D721Med (cell line): ENCODE measurements around the gene PAPSS2.
"Not testable (repeated sequence)": the region's sequence is repeated elsewhere in the genome, so short reads cannot be mapped to it uniquely, and the experiment has no call there.

Experiments
- DNase-seq: peaks from one replicate; pipeline ENCODE4 v3.0.0; 2011; ENCODE audit warnings: low spot score; ENCODE audit not compliant: insufficient read length
- FAIRE-seq: peaks from 2 replicates; lab custom pipeline; 2011; peaks lifted over from hg19 to GRCh38; lab: Jason Lieb, UNC
- TF ChIP-seq, protein P1 (sequence below): IDR thresholded peaks from 2 replicates; pipeline ENCODE4 v1.5.1; 2012; ENCODE audit warnings: mild to moderate bottlenecking, control low read depth; ENCODE audit not compliant: insufficient read depth; ENCODE audit errors: missing control alignments

PAPSS2 gene

DNA sequence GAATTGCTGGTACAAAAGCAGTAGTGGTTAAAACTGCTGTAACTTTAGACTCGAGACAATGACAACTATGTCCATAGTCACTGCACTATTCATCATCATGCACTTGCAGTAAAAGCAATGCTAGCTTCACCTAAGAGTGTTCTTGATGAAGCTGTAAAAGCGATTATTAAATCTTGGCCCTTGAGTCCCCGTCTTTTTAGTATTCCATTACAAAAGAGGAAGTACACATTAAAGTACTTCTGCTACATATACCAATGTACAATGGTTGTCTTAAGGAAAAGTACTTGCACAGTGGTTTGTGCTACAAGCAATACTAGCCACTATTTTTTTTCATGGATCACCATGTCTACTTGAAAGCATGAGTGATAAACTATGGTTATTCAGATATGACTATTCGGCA is 80.0 kb downstream of the PAPSS2 start:
- no peak for FAIRE-seq

DNA sequence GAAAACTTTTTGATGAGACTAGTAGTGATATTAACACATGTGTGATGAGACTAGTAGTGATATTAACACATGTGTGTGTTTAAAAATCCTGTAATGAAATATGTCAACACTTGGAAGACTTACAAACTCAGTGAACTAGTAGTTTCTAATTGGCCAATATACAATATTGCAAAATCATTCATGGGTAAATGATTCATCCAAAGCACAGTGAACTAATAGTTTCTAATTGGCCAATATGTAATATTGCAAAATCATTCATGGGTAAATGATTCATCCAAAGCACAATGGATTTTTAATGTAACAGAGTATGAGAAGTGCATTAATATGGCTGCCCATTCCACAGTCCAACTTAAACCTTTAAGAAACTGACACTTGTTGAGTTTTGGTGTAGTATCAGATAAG is 80.6 kb downstream of the PAPSS2 start:
- TF ChIP-seq, protein P1, sequence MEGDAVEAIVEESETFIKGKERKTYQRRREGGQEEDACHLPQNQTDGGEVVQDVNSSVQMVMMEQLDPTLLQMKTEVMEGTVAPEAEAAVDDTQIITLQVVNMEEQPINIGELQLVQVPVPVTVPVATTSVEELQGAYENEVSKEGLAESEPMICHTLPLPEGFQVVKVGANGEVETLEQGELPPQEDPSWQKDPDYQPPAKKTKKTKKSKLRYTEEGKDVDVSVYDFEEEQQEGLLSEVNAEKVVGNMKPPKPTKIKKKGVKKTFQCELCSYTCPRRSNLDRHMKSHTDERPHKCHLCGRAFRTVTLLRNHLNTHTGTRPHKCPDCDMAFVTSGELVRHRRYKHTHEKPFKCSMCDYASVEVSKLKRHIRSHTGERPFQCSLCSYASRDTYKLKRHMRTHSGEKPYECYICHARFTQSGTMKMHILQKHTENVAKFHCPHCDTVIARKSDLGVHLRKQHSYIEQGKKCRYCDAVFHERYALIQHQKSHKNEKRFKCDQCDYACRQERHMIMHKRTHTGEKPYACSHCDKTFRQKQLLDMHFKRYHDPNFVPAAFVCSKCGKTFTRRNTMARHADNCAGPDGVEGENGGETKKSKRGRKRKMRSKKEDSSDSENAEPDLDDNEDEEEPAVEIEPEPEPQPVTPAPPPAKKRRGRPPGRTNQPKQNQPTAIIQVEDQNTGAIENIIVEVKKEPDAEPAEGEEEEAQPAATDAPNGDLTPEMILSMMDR = no peak
- FAIRE-seq (no peak), DNase-seq (no peak)

More for the DNA sequence above, 80.0 kb downstream of the PAPSS2 start:
- DNase-seq = no peak
- TF ChIP-seq, protein P1 = no peak

DNA sequence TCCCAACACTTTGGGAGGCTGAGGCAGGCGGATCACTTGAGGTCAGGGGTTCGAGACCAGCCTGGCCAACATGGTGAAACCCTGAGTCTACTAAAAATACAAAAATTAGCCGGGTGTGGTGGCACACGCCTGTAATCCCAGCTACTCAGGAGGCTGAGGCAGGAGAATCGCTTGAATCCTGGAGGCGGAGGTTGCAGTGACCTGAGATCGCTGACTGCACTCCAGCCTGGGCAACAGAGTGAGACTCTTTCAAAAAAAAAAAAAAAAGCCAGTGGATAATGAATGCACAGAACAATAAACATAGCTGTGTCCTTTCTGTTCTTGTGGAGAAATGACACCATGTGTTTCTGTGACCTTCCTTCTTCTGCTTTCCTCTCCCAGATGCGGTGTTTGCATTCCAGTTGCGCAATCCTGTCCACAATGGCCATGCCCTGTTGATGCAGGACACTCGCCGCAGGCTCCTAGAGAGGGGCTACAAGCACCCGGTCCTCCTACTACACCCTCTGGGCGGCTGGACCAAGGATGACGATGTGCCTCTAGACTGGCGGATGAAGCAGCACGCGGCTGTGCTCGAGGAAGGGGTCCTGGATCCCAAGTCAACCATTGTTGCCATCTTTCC is 83.4 kb downstream of the PAPSS2 start:
- FAIRE-seq = not testable (repeated sequence)

DNA sequence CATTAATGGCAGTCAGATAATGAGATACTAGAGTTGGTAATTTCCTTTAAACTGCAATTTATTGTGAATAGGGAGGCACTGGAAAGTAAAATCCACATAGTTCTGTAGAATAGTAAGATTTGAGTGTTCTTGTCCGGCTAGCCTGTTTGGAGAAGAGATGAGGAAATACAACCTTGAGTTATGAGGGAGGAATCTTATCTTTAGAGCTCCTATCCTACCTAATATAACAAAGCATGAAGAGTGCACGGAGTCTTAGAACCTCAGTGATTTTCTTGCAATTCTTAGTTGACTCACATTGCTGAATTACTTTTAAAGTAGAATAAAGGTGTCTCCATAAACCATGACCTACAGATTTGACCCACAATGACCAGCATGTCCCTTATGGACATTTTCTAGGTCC is 84.9 kb downstream of the PAPSS2 start:
- FAIRE-seq (no peak), DNase-seq (no peak)
- TF ChIP-seq, protein P1 = no peak

More for the DNA sequence above, 83.4 kb downstream of the PAPSS2 start:
- DNase-seq = not testable (repeated sequence)

- DNase-seq (no peak), FAIRE-seq (no peak)
- TF ChIP-seq, protein P1 = no peak
These were observed 87.2 kb downstream of the PAPSS2 start for GRCh38 chr10:87746911-87747310.

GRCh38 chr10:87748244-87748643 is 88.6 kb downstream of the PAPSS2 start:
- not testable (repeated sequence) for FAIRE-seq, DNase-seq

DNA sequence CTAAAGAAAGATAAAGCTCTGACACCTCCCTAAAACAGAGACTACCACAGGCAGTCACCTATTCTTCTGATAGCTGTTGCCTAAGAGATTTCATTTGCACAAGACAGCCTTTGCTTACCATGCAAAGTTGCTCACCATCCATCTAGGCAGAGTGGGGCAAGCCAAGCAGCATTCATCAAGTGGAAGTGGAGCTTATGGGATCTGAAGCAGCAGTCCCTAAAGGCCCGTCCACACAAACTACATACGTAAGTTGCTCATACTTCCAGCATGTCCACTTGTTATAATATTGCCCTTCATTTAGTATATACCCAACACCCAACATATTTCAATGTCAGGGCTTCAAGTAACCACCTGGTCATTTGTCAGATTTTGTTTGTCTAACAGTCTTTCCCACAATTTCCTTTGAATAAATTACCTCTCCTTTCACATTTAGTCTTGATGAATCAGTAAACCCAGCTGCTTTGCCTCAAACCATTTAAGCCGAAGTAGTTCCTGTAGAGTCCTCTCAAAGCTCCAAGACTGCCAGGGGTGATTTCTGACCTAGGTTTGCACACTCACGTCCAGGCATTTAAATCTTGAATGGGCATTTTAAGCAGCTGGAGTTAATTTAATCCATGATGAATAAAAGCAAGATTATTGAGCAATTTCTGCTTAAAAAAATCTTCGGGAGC is 90.5 kb downstream of the PAPSS2 start:
- TF ChIP-seq, protein P1 = no peak
- DNase-seq = no peak
- no peak for FAIRE-seq

DNA sequence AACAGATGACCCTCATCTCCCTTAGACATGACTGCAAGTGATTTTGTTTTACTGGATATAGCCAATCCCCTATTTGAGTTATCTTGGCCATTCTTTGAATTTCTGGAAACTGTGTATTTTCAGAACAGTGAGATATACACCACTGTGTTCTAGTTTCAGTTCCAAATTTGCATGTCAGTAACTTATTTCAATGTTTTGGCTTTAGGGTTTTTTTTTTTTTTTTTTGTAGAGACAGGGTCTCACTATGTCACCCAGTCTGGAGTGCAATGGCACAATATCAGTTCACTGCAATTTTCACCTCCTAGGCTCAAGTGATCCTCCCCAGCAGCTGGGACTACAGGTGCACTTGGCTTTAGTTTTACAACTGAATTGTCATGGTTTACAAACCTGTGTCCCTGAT is 91.1 kb downstream of the PAPSS2 start:
- TF ChIP-seq, protein P1 = no peak
- FAIRE-seq (no peak), DNase-seq (no peak)
